GM20431 (cell line): ENCODE measurements around the gene SPARCL1.
"Not testable (repeated sequence)": the region's sequence is repeated elsewhere in the genome, so short reads cannot be mapped to it uniquely, and the experiment has no call there.

ENCODE experiments used
- in situ Hi-C: fragments of 300-500 bp; cut with MseI, MboI; formaldehyde crosslinking; loops from one replicate; pipeline ENCODE4 v1.15.0; 2020; ENCODE audit warnings: low sequenced_read_pairs; ENCODE audit not compliant: unreplicated experiment

SPARCL1 gene

GRCh38 chr4:87529187-87529586, at the start of gene SPARCL1:
SPARCL1 (minus strand) TSS chr4:87529376; CDS start chr4:87499574, 29,802 bp downstream.
- in situ Hi-C loops, result no loop called here

GRCh38 chr4:87575983-87576382, 46.8 kb upstream of the SPARCL1 start:
- in situ Hi-C loops, result no loop called here

- in situ Hi-C loops, result no loop called here
Observed at GRCh38 chr4:87575408-87575807, 46.2 kb upstream of the SPARCL1 start.

- in situ Hi-C loops, result no loop called here
Observed at GRCh38 chr4:87574996-87575395, 45.8 kb upstream of the SPARCL1 start.

GRCh38 chr4:87574376-87574775, 45.2 kb upstream of the SPARCL1 start:
- in situ Hi-C loops, result not testable (repeated sequence)

GRCh38 chr4:87570290-87570805, 41.2 kb upstream of the SPARCL1 start:
- in situ Hi-C loops, result no loop called here

- in situ Hi-C loops, result no loop called here
Observed at GRCh38 chr4:87567191-87567590, 38.0 kb upstream of the SPARCL1 start.

GRCh38 chr4:87566276-87566675, 37.1 kb upstream of the SPARCL1 start:
- in situ Hi-C loops, result no loop called here

- in situ Hi-C loops, result no loop called here
Observed at GRCh38 chr4:87565746-87566145, 36.6 kb upstream of the SPARCL1 start.

- in situ Hi-C loops, result no loop called here
Observed at GRCh38 chr4:87560802-87561201, 31.6 kb upstream of the SPARCL1 start.

- in situ Hi-C loops, result no loop called here
Observed at GRCh38 chr4:87559090-87559837, 30.1 kb upstream of the SPARCL1 start.

- in situ Hi-C loops, result no loop called here
Observed at GRCh38 chr4:87557348-87557747, 28.2 kb upstream of the SPARCL1 start.

- in situ Hi-C loops, result no loop called here
Observed at GRCh38 chr4:87555773-87556619, 26.8 kb upstream of the SPARCL1 start.

GRCh38 chr4:87553182-87553581, 24.0 kb upstream of the SPARCL1 start:
- in situ Hi-C loops, result no loop called here

- in situ Hi-C loops, result no loop called here
Observed at GRCh38 chr4:87551361-87551760, 22.2 kb upstream of the SPARCL1 start.

GRCh38 chr4:87547016-87547708, 18.0 kb upstream of the SPARCL1 start:
- in situ Hi-C loops, result no loop called here

- in situ Hi-C loops, result no loop called here
Observed at GRCh38 chr4:87545052-87545451, 15.9 kb upstream of the SPARCL1 start.

GRCh38 chr4:87543835-87544461, 14.8 kb upstream of the SPARCL1 start:
- in situ Hi-C loops, result no loop called here

- in situ Hi-C loops, result no loop called here
Observed at GRCh38 chr4:87542734-87543312, 13.6 kb upstream of the SPARCL1 start.
